HepG2 (cell line): ENCODE data around the gene GPS1. TPM values are rescaled to one million over a fixed set of nuclear protein-coding genes. Genes with fewer than 3 reads are reported as not detected.

Experiments
- GABPB1 ChIP-seq: IDR thresholded peaks from 2 replicates; pipeline ENCODE4 v1.6.1; 2016; ENCODE audit warnings: mild to moderate bottlenecking, missing genetic modification reagents, moderate library complexity, missing compliant biosample characterization
- RBFOX2 ChIP-seq: fragments of 200-400 bp; formaldehyde crosslinking; IDR thresholded peaks from 2 replicates; pipeline ENCODE4 v1.6.1; 2017; ENCODE audit warnings: low read depth, mild to moderate bottlenecking, low read length
- ZNF441 ChIP-seq: sonication (generic); formaldehyde crosslinking; IDR thresholded peaks from 2 replicates; pipeline ENCODE4 v1.7.0; 2021; ENCODE audit warnings: missing genetic modification reagents, borderline replicate concordance
- polyA plus RNA-seq, 8 experiments: library from polyadenylated mRNA; depleted of rRNA in 3 of 8; stranded (reverse) in 7 of 8; unstranded in 1 of 8; fragments of >200 nt; fragmentation: Illumina TruSeq in 4 of 8; extraction: Trizol in 4 of 8; gene quantifications; 2 replicates each; pipeline versions ENCODE4 v1.2.1 to v1.2.3, GENCODE V29; 2011 to 2016; ENCODE audit warnings: low read depth in 4 of 8, missing spikeins in 1 of 8, mixed read lengths in 1 of 8; ENCODE audit not compliant: insufficient read depth in 1 of 8
- total RNA-seq, 5 experiments: library from RNA; depleted of rRNA; stranded (reverse); fragments of >200 nt; fragmentation: Illumina TruSeq; extraction: Trizol; gene quantifications; 2 replicates each; pipeline ENCODE4 v1.2.3, GENCODE V29; 2016; ENCODE audit warnings: low read depth in 1 of 5
- TF ChIP-seq, protein P1 (sequence below): sonication (generic); formaldehyde crosslinking; IDR thresholded peaks from 2 replicates; pipeline ENCODE4 v1.5.0; 2020; ENCODE audit warnings: mild to moderate bottlenecking, missing genetic modification reagents, borderline replicate concordance
- TF ChIP-seq, protein P2 (sequence below): sonication (generic); formaldehyde crosslinking; IDR thresholded peaks from 2 replicates; pipeline ENCODE4 v1.8.0; 2022; ENCODE audit warnings: mild to moderate bottlenecking, missing genetic modification reagents, borderline replicate concordance

GPS1 gene
- total and polyA plus RNA-seq, 2 of the 13 experiments (the other 11 are each of a cell fraction or from before 2014, with no cell fraction given) = 124 to 128 TPM

DNA sequence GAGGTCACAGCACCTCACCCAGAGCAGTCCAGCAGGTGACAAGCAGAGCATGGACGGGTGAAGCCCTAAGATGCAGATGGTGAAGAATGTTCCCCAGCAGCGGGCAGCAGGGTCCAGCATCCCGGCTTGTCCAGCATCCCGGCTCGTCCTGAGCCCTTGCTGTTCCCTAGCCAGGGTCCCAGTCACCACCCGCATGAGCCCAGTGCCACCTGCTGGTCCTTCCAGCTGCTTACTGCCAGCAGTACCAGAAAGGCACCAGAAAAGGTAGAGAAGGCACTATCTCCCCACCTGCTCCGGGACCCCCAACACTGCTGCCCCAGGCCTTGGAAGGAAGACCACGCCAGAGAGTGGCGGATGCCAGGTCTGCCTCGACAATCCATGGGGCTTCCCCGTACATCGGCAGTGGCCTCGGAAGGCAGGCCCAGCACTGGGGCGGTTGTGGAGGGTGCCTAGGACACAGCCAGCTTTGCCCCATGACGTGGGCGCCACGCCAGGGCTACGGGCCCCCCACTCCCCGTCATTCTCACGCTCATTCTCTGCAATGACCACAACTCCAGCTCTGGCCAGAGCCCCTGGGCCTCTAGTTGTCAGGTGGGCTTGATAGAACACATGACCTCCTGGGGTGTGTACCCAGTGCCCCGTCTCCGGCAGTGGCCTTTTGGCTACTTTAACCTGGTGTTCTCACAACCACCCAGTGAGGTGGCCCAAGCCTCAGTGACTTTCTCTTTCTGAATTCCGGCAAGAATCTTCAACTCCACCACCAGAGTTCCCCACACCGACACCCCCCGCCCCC, 30.4 kb upstream of the GPS1 start (continued):
- TF ChIP-seq, protein P1, sequence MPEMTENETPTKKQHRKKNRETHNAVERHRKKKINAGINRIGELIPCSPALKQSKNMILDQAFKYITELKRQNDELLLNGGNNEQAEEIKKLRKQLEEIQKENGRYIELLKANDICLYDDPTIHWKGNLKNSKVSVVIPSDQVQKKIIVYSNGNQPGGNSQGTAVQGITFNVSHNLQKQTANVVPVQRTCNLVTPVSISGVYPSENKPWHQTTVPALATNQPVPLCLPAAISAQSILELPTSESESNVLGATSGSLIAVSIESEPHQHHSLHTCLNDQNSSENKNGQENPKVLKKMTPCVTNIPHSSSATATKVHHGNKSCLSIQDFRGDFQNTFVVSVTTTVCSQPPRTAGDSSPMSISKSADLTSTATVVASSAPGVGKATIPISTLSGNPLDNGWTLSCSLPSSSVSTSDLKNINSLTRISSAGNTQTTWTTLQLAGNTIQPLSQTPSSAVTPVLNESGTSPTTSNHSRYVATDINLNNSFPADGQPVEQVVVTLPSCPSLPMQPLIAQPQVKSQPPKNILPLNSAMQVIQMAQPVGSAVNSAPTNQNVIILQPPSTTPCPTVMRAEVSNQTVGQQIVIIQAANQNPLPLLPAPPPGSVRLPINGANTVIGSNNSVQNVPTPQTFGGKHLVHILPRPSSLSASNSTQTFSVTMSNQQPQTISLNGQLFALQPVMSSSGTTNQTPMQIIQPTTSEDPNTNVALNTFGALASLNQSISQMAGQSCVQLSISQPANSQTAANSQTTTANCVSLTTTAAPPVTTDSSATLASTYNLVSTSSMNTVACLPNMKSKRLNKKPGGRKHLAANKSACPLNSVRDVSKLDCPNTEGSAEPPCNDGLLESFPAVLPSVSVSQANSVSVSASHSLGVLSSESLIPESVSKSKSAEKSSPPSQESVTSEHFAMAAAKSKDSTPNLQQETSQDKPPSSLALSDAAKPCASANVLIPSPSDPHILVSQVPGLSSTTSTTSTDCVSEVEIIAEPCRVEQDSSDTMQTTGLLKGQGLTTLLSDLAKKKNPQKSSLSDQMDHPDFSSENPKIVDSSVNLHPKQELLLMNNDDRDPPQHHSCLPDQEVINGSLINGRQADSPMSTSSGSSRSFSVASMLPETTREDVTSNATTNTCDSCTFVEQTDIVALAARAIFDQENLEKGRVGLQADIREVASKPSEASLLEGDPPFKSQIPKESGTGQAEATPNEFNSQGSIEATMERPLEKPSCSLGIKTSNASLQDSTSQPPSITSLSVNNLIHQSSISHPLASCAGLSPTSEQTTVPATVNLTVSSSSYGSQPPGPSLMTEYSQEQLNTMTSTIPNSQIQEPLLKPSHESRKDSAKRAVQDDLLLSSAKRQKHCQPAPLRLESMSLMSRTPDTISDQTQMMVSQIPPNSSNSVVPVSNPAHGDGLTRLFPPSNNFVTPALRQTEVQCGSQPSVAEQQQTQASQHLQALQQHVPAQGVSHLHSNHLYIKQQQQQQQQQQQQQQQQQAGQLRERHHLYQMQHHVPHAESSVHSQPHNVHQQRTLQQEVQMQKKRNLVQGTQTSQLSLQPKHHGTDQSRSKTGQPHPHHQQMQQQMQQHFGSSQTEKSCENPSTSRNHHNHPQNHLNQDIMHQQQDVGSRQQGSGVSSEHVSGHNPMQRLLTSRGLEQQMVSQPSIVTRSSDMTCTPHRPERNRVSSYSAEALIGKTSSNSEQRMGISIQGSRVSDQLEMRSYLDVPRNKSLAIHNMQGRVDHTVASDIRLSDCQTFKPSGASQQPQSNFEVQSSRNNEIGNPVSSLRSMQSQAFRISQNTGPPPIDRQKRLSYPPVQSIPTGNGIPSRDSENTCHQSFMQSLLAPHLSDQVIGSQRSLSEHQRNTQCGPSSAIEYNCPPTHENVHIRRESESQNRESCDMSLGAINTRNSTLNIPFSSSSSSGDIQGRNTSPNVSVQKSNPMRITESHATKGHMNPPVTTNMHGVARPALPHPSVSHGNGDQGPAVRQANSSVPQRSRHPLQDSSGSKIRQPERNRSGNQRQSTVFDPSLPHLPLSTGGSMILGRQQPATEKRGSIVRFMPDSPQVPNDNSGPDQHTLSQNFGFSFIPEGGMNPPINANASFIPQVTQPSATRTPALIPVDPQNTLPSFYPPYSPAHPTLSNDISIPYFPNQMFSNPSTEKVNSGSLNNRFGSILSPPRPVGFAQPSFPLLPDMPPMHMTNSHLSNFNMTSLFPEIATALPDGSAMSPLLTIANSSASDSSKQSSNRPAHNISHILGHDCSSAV (CRISPR knock-in tag) = no peak
- TF ChIP-seq, protein P2, sequence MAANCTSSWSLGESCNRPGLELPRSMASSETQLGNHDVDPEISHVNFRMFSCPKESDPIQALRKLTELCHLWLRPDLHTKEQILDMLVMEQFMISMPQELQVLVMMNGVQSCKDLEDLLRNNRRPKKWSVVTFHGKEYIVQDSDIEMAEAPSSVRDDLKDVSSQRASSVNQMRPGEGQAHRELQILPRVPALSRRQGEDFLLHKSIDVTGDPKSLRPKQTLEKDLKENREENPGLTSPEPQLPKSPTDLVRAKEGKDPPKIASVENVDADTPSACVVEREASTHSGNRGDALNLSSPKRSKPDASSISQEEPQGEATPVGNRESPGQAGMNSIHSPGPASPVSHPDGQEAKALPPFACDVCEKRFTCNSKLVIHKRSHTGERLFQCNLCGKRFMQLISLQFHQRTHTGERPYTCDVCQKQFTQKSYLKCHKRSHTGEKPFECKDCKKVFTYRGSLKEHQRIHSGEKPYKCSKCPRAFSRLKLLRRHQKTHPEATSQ (CRISPR knock-in tag) = no peak
- TF ChIP-seq ZNF441 (CRISPR knock-in tag) (no peak), GABPB1 (CRISPR knock-in tag) (peak; percentile 62), RBFOX2 (peak; percentile 85)
